ENCODE results near the gene TMEM145. TPM values are rescaled to one million over a fixed set of nuclear protein-coding genes. Genes with fewer than 3 reads are reported as not detected.
A peak's percentile ranks its signal among the peaks of the same experiment; 100 is the strongest.

Gene TMEM145
- total and polyA plus RNA-seq, 9 of the 15 experiments (the other 6 are each of a cell fraction or from before 2014, with no cell fraction given) = 0.80 to 5.5 (median 1.9) TPM; not detected in 3

DNA sequence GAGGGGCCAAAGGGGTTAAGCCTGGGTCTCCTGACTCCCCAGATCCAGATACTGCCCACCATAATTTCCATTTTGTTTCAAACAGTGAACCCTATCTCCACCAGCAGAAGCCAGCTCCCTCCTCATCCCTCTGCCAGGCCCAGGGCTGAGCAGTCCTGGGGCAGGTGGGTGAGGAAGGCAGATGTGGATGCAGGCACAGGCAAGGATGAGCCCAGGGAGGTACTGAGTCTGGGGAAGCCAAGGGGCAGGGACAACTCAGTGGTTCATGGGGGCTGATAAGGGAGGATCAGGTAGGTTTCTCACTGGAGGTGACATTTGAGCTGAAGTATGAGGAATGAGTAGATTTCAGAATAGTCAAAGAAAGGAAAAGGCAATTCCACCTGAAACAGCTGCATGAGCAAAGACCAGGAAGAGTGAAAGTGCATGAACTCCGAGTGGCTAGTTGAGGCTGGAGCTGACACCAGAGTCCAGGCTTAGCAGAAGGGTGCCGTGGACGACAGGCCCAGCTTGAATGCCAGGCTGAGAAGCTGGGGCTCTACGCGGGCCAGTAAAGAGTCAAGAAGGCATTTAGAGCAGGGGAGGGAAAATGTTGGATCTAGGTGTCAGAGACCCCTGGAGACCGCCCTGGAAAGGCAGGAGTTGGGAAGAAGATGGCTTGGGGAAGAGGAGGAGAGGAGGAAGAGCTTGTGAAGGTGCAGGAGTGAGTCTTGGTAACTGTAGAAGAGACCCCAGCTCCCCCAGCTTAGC is 33.8 kb upstream of the TMEM145 start (continued):
- no peak for TF ChIP-seq MYBL2 (IDR thresholded peaks at IDR 0.05; ENCODE audit: low read depth)
- TF ChIP-seq MYBL2 (CRISPR knock-in tag; IDR thresholded peaks at IDR 0.05; ENCODE audit: borderline replicate concordance) = no peak
- no peak for TF ChIP-seq JUND (IDR thresholded peaks at IDR 0.05; ENCODE audit: borderline replicate concordance, low read depth, low read length)
- TF ChIP-seq JUND (tag; IDR thresholded peaks at IDR 0.05; ENCODE audit: borderline replicate concordance, low read depth, low read length) = no peak
- TF ChIP-seq ARID2 (IDR thresholded peaks at IDR 0.05) = peak; percentile 79; the same call in 1 of the 2 replicates
- TF ChIP-seq HEY1 (CRISPR knock-in tag; IDR thresholded peaks at IDR 0.05; ENCODE audit: borderline replicate concordance) = no peak
- TF ChIP-seq SP2 (IDR thresholded peaks at IDR 0.05; ENCODE audit: extremely low read depth, low read depth, low read length, poor library complexity, severe bottlenecking) = no peak
- 0 out of 2 replicates have a peak, but pooled peaks have one; percentile 36 for TF ChIP-seq TARDBP (IDR thresholded peaks at IDR 0.05)
- no peak for TF ChIP-seq FOXA3 (CRISPR knock-in tag; conservative IDR thresholded peaks at IDR 0.05 in 1 of 2, IDR thresholded peaks at IDR 0.05 in 1 of 2)
- TF ChIP-seq HDGF (IDR thresholded peaks at IDR 0.05) = peak; percentile 92
- TF ChIP-seq MTA3 (IDR thresholded peaks at IDR 0.05; ENCODE audit: borderline replicate concordance) = 0 out of 2 replicates have a peak, but pooled peaks have one; percentile 13
- no peak for TF ChIP-seq NFRKB (IDR thresholded peaks at IDR 0.05; ENCODE audit: low read depth)
- no peak for TF ChIP-seq MAFG (tag; conservative IDR thresholded peaks at IDR 0.05)
- TF ChIP-seq POLR2A (conservative IDR thresholded peaks at IDR 0.05) = no peak; the same call in 1 of the 2 replicates
- no peak for TF ChIP-seq PHF8 (IDR thresholded peaks at IDR 0.05; ENCODE audit: borderline replicate concordance, low read length)
- TF ChIP-seq, protein P1, sequence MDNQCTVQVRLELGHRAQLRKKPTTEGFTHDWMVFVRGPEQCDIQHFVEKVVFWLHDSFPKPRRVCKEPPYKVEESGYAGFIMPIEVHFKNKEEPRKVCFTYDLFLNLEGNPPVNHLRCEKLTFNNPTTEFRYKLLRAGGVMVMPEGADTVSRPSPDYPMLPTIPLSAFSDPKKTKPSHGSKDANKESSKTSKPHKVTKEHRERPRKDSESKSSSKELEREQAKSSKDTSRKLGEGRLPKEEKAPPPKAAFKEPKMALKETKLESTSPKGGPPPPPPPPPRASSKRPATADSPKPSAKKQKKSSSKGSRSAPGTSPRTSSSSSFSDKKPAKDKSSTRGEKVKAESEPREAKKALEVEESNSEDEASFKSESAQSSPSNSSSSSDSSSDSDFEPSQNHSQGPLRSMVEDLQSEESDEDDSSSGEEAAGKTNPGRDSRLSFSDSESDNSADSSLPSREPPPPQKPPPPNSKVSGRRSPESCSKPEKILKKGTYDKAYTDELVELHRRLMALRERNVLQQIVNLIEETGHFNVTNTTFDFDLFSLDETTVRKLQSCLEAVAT (IDR thresholded peaks at IDR 0.05) = peak in 1 of 2 experiments; percentile 68; a peak in 1 of 4 replicates
- no peak for TF ChIP-seq ZNF133 (CRISPR knock-in tag; IDR thresholded peaks at IDR 0.05)
- peak; percentile 67 for TF ChIP-seq BRD9 (IDR thresholded peaks at IDR 0.05; ENCODE audit: low read depth, partially characterized antibody)
- 0 out of 2 replicates have a peak, but pooled peaks have one; percentile 47 for TF ChIP-seq LARP7 (IDR thresholded peaks at IDR 0.05)

Data from K562 (cell line).